Activated CD4-positive, alpha-beta T cell treated with anti-CD3 and anti-CD28 coated beads for 36 hours (primary cell): ENCODE data around the gene NTS. TPM values are rescaled to one million over a fixed set of nuclear protein-coding genes. Genes with fewer than 3 reads are reported as not detected.

ENCODE experiments used
- ATAC-seq: fragments of 200-7000 bp; cut with Tn5 transposase; one replicate; pipeline ENCODE4 v1.10.0; 2021; ENCODE audit warnings: mild to moderate bottlenecking, moderate library complexity
- CTCF ChIA-PET: fragments of 350-600 bp; sonication (Branson Sonifier 250); formaldehyde crosslinking; loops from one replicate; lab custom pipeline; 2021; ENCODE audit warnings: antibody characterized with exemption; lab: Charles Lee
- POLR2A ChIA-PET: fragments of 350-600 bp; sonication (Branson Sonifier 250); formaldehyde crosslinking; loops from one replicate; lab custom pipeline; 2021; ENCODE audit warnings: antibody characterized with exemption, inconsistent platforms; lab: Charles Lee
- DNase-seq: peaks from one replicate; pipeline ENCODE4 v3.0.0-alpha.2; 2020
- H3K27ac Mint-ChIP-seq: one replicate; pipeline ENCODE4 v1.8.0; 2021; ENCODE audit warnings: mixed read lengths
- H3K27me3 Mint-ChIP-seq: one replicate; pipeline ENCODE4 v1.8.0; 2021; ENCODE audit warnings: mixed read lengths
- H3K36me3 Mint-ChIP-seq: one replicate; pipeline ENCODE4 v1.8.0; 2021; ENCODE audit warnings: low read depth, mixed read lengths
- H3K4me1 Mint-ChIP-seq: one replicate; pipeline ENCODE4 v1.8.0; 2021; ENCODE audit warnings: mixed read lengths
- H3K4me3 Mint-ChIP-seq: one replicate; pipeline ENCODE4 v1.8.0; 2021; ENCODE audit warnings: mild to moderate bottlenecking, moderate library complexity, mixed read lengths
- H3K9me3 Mint-ChIP-seq: one replicate; pipeline ENCODE4 v1.8.0; 2021; ENCODE audit warnings: low read depth, mixed read lengths
- intact Hi-C, 2 experiments: fragments of 100-400 bp; cut with DNase I in 1 of 2; cut with micrococcal nuclease in 1 of 2; formaldehyde crosslinking; loops; one replicate each; pipeline versions ENCODE4 v1.14.2 to v1.15.1; 2022 to 2024; cut with DNase I, micrococcal nuclease
- total RNA-seq, 2 experiments: library from RNA; stranded (reverse); gene quantifications; one replicate each; pipeline ENCODE4 v1.2.3, GENCODE V29; 2021

NTS gene, protein sequence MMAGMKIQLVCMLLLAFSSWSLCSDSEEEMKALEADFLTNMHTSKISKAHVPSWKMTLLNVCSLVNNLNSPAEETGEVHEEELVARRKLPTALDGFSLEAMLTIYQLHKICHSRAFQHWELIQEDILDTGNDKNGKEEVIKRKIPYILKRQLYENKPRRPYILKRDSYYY
- total RNA-seq = not detected

- Mint-ChIP-seq H3K36me3 (no peaks in the 10 kb centered on the region), H3K27ac (no peak within 1 kb of the TSS), H3K9me3 (no peaks in the 10 kb centered on the region), H3K4me3 (no peak within 1 kb of the TSS), H3K4me1 (no peaks in the 10 kb centered on the region), H3K27me3 (no peaks in the 10 kb centered on the region)
- ChIA-PET CTCF (interaction anchor here (1.0 kb wide), 1 partner anchor 999 kb away, joined by 3 read pairs; no protein-coding TSS in a partner anchor), POLR2A (no interaction called here)
- ATAC-seq (no peak), DNase-seq (no peak)
- intact Hi-C loops = loop anchor here in 1 of 2 experiments (5.0 kb wide), 1 partner anchor 997 kb away; no protein-coding TSS in a partner anchor
These were observed at the start of gene NTS for GRCh38 chr12:85874031-85874461. Gene NTS, plus strand, starts transcription at chr12:85874295. Its CDS starts 109 bp downstream, at chr12:85874404.

DNA sequence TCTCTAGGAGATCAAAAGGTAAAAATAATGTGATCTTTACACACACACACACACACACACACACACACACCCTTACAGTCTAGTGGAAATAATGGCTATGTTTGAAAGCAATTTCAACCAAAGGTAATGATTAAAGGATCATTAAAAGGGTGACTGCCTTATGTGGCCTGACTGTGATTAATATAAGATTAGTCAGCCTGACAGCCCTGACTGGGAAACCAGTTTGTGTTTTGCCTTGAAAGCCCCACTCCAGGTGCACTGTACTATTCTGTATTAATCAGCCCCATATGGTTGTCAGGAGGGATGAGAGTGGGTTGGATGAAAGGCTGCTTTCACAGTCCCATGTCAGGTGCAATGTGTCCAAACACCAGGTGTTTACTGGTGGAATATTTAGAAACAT lies 48.3 kb upstream of the NTS start:
- no peak overlapping the region for H3K4me3 Mint-ChIP-seq
- ATAC-seq = no peak
- no peak for DNase-seq
- CTCF ChIA-PET = no interaction called here
- H3K9me3 Mint-ChIP-seq = no peaks in the 10 kb centered on the region
- intact Hi-C loops = no loop called here
- POLR2A ChIA-PET = no interaction called here
- no peak overlapping the region for H3K27ac Mint-ChIP-seq
- H3K36me3 Mint-ChIP-seq = no peaks in the 10 kb centered on the region
- H3K27me3 Mint-ChIP-seq = no peaks in the 10 kb centered on the region
- no peaks in the 10 kb centered on the region for H3K4me1 Mint-ChIP-seq

GRCh38 chr12:85828576-85828975 lies 45.5 kb upstream of the NTS start:
- H3K27ac Mint-ChIP-seq = no peak overlapping the region
- no peaks in the 10 kb centered on the region for H3K36me3 Mint-ChIP-seq
- H3K4me3 Mint-ChIP-seq = no peak overlapping the region
- ATAC-seq = no peak
- no peak for DNase-seq
- CTCF ChIA-PET = no interaction called here
- POLR2A ChIA-PET = no interaction called here
- H3K9me3 Mint-ChIP-seq = no peaks in the 10 kb centered on the region
- no peaks in the 10 kb centered on the region for H3K27me3 Mint-ChIP-seq
- H3K4me1 Mint-ChIP-seq = no peaks in the 10 kb centered on the region
- intact Hi-C loops = no loop called here

DNA sequence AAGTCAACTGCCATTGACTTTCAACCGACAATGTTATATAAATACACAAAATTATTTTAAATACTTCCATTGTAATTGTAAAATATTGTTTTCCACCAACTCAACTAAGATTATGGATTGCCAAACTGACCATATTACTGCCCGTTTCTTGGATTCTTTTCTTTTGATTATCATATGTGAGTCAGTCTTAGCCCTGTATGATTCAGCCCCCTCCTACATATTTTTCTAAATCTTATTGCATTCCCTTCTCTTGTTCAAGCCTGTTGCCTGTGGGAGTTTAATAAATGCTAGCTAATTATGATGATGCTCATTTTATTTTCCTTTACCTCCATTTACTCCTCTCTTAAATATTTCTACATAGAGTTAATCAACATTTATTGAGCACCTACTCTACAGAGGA lies 44.7 kb upstream of the NTS start:
- CTCF ChIA-PET = no interaction called here
- no peak overlapping the region for H3K27ac Mint-ChIP-seq
- POLR2A ChIA-PET = no interaction called here
- no peaks in the 10 kb centered on the region for H3K9me3 Mint-ChIP-seq
- no peaks in the 10 kb centered on the region for H3K36me3 Mint-ChIP-seq
- ATAC-seq (no peak), DNase-seq (no peak)
- no peaks in the 10 kb centered on the region for H3K4me1 Mint-ChIP-seq
- no peaks in the 10 kb centered on the region for H3K27me3 Mint-ChIP-seq
- H3K4me3 Mint-ChIP-seq = no peak overlapping the region
- intact Hi-C loops = no loop called here

GRCh38 chr12:85831327-85831990 lies 42.6 kb upstream of the NTS start:
- intact Hi-C loops = no loop called here
- H3K4me1 Mint-ChIP-seq = no peaks in the 10 kb centered on the region
- DNase-seq (no peak), ATAC-seq (no peak)
- H3K27me3 Mint-ChIP-seq = peaks cover 2% of the 10 kb centered on the region
- H3K4me3 Mint-ChIP-seq = no peak overlapping the region
- H3K36me3 Mint-ChIP-seq = no peaks in the 10 kb centered on the region
- POLR2A ChIA-PET = no interaction called here
- CTCF ChIA-PET = no interaction called here
- H3K9me3 Mint-ChIP-seq = no peaks in the 10 kb centered on the region
- H3K27ac Mint-ChIP-seq = no peak overlapping the region

DNA sequence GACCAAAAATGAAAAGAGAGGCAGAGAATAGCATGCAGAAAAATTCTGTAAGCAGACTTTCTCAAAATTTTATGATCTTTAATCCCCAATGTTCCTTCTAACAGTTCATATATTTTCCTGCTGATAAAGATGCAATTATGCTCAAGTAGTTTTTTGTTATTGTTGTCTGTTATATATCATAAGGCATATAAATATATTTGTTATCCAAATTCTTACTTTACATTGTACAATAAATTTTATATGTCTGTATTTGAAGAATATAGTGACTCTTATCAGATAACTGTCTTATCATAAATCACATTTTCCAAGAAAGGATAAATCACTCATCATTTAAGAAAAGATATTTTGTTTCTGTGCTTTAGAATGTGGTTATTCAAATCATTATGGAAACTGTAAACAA lies 40.5 kb upstream of the NTS start:
- Mint-ChIP-seq H3K36me3 (no peaks in the 10 kb centered on the region), H3K27ac (no peak overlapping the region), H3K9me3 (no peaks in the 10 kb centered on the region), H3K27me3 (peaks cover 2% of the 10 kb centered on the region), H3K4me1 (no peaks in the 10 kb centered on the region), H3K4me3 (no peak overlapping the region)
- CTCF ChIA-PET = no interaction called here
- intact Hi-C loops = no loop called here
- no peak for ATAC-seq
- no peak for DNase-seq
- POLR2A ChIA-PET = no interaction called here

DNA sequence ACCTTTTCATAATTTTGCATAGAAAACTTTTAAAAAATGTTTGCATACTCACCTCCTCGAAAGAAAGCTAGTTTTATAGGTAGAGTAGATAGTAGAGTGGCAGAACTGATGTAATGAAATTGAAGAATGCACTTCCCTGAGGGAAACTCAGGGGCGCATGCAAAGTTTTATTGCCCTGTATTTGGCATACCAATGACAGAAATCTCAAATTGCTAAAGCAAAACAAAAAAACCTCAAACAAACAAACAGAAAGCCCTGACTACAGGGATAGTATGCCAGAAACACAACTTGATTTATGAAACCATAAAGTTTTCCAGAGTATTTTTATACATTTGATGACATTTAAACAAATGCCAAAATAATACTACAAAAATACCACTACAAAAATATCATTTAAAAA lies 39.7 kb upstream of the NTS start:
- no peaks in the 10 kb centered on the region for H3K9me3 Mint-ChIP-seq
- no peak overlapping the region for H3K4me3 Mint-ChIP-seq
- DNase-seq (no peak), ATAC-seq (no peak)
- no peaks in the 10 kb centered on the region for H3K4me1 Mint-ChIP-seq
- peaks cover 2% of the 10 kb centered on the region for H3K27me3 Mint-ChIP-seq
- ChIA-PET POLR2A (no interaction called here), CTCF (no interaction called here)
- no peaks in the 10 kb centered on the region for H3K36me3 Mint-ChIP-seq
- H3K27ac Mint-ChIP-seq = no peak overlapping the region
- intact Hi-C loops = no loop called here

DNA sequence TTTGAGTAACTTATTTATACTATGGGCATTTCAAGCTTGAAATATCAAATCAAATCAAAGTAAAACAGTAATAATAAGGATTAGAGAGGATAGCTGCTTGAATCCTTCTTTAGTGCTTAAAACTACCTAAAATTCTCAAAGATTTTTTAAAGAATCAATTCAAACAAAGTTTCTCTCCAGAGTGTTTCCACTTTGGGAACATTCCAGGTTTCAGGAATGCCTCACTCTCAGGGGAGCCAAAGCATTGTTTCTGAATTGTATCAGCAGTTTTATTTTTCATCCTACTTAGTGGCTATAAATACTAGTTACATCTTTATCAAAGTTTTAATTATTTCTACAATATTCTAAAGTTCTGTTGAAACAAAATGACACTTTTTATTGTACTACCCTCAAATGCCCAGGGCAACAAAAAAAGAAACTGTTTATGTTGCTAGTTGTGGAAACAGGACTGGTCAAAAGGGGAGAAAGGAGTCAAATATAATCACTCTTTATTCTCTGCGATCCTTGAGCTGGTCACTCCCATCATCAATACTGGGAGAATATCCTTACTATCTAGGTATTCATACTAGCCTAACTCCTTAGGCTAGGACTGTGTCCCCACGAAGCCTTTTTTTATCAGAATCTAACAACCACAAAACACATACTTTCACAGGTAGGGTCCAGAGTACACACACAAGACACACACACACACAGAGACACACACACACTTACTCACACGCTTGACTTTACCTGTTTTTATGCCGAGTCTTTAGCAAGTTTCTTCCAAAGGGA lies 38.5 kb upstream of the NTS start:
- ATAC-seq (no peak), DNase-seq (no peak)
- Mint-ChIP-seq H3K36me3 (no peaks in the 10 kb centered on the region), H3K27ac (no peak overlapping the region), H3K27me3 (peaks cover 2% of the 10 kb centered on the region), H3K4me3 (no peak overlapping the region), H3K4me1 (no peaks in the 10 kb centered on the region), H3K9me3 (no peaks in the 10 kb centered on the region)
- ChIA-PET CTCF (no interaction called here), POLR2A (no interaction called here)
- intact Hi-C loops = no loop called here

DNA sequence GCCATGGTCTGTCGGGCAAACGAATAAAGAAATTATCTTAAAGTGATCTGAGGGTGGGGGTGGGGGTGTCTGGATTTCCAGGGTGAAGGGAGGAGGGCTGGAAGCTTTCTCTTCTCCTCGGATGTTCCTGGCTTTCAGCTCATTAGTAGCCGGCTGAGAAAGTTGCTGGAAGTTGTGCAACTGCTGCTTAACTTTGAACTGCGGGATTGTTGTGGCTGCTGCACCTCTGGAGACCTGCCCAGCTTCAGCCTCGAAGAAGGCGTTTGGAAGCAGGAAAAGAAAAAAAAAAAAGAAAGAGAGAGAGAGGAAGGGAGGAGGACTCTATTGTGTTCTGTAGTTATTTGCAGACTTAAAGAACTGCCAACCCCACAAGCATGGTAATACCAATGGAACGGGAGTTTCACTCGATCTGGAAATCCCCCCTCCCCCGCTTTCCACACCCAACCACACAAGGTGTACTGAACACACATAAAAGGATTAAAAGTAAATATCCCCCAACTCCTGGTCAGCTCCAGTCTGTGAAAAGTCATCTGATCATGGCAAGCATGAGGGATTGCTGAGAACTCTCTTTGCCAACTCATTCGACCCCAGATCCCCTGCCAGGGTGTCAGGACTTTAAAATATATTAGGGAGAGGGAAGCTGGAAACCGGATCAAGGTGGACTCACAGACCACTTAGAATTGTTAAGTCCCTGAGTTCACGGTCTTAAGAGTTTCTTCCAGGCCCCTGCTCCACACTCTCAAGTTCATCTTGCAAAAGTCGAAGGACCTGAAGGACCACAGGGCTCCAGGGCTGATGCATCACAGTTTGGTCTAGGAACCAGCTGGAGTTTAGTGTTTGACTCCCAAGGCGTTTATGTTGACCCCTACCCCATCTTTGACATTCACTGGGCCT lies 37.7 kb upstream of the NTS start, which contains the start of gene RASSF9:
RASSF9 (minus strand) TSS at position 213 of the 894 bp plus-strand sequence; CDS start at position 5, 208 bp downstream.
- Mint-ChIP-seq H3K36me3 (no peaks in the 10 kb centered on the region), H3K27me3 (peaks cover 2% of the 10 kb centered on the region), H3K9me3 (no peaks in the 10 kb centered on the region), H3K4me1 (no peaks in the 10 kb centered on the region), H3K4me3 (no peak within 1 kb of the TSS), H3K27ac (no peak within 1 kb of the TSS)
- ATAC-seq (no peak), DNase-seq (no peak)
- intact Hi-C loops = no loop called here
- ChIA-PET POLR2A (no interaction called here), CTCF (no interaction called here)

- ChIA-PET CTCF (interaction anchor here (0.8 kb wide), 1 partner anchor 20 kb away, joined by 3 read pairs; no protein-coding TSS in a partner anchor), POLR2A (no interaction called here)
- no peaks in the 10 kb centered on the region for H3K4me1 Mint-ChIP-seq
- H3K4me3 Mint-ChIP-seq = no peak overlapping the region
- intact Hi-C loops = no loop called here
- H3K9me3 Mint-ChIP-seq = no peaks in the 10 kb centered on the region
- no peak for ATAC-seq
- no peak for DNase-seq
- no peak overlapping the region for H3K27ac Mint-ChIP-seq
- H3K36me3 Mint-ChIP-seq = no peaks in the 10 kb centered on the region
- no peaks in the 10 kb centered on the region for H3K27me3 Mint-ChIP-seq
These were observed 30.3 kb upstream of the NTS start for GRCh38 chr12:85843606-85844310.

GRCh38 chr12:85849344-85849743 lies 24.8 kb upstream of the NTS start:
- H3K36me3 Mint-ChIP-seq = no peaks in the 10 kb centered on the region
- DNase-seq = no peak
- no peak for ATAC-seq
- no peak overlapping the region for H3K4me3 Mint-ChIP-seq
- intact Hi-C loops = no loop called here
- no peaks in the 10 kb centered on the region for H3K4me1 Mint-ChIP-seq
- no peak overlapping the region for H3K27ac Mint-ChIP-seq
- no peaks in the 10 kb centered on the region for H3K27me3 Mint-ChIP-seq
- POLR2A ChIA-PET = no interaction called here
- CTCF ChIA-PET = no interaction called here
- peaks cover 2% of the 10 kb centered on the region for H3K9me3 Mint-ChIP-seq
